Measurements from ENCODE around the gene GPR155. TPM values are rescaled to one million over a fixed set of nuclear protein-coding genes. Genes with fewer than 3 reads are reported as not detected.
"Not testable (repeated sequence)": the region's sequence is repeated elsewhere in the genome, so short reads cannot be mapped to it uniquely, and the experiment has no call there.

The GPR155 gene
- polyA plus RNA-seq, 12 donors, result 2.9 to 7.4 (median 5.0) TPM; not detected in 1

DNA sequence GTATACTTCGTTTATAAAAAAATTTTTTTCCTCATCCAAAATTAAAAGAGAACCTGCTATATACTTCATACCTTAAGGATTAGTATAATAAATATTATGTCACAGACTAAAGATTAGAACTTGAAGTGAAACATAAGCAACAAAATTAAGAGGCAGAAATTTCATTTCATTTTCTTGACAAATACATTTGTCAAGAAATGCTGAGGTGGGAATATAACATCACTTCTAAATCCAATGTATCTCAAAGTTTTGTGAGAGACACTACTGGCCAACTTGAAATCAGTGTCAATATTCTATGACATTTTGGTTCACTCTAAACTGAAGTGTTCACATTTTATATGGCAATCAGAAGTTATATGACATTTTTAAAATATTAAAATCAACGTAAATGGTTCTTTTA lies 47.5 kb downstream of the GPR155 start:
- DNase-seq, result no peak

- DNase-seq, result no peak
Observed at GRCh38 chr2:174438146-174438886, 48.5 kb downstream of the GPR155 start.

- no peak for DNase-seq
Observed at GRCh38 chr2:174436351-174436750, 50.5 kb downstream of the GPR155 start.

DNA sequence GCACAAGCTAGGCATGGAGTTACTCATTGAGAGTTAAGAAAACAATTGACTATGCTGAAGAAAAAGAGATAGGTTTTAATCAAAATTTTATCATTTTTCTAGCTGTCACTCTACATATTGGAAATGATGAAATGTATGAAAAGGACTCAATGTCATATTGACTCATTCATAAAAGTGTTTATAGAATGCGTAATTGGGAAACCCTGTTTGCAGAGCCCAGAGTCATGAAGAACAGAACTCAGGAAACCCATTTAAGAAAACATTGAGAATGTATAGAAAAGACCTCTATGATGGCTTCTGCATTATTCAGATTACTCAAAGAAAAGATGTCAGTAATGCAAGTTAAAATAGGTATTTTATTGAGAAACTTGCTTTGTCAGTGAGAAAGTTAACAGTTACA lies 54.9 kb downstream of the GPR155 start:
- DNase-seq, result no peak

DNA sequence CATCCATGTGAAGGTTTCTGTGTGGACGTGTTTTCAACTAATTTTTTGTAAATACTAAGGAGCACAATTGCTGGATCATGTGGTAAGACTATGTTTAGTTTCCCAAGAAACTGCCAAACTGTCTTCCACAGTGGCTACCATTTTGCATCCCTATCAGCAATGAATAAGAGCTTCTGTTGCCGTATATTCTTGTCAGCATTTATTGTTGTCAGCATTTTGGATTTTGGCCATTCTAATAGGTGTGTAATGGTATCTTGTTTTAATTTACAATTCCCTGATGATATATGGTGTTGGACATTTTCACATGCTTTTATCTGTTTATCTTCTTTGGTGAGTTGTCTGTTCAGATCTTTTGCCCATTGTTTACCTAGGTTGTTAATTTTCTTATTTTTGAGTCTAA lies 56.8 kb downstream of the GPR155 start:
- no peak for DNase-seq

- DNase-seq, result no peak
Observed at GRCh38 chr2:174428214-174428613, 58.6 kb downstream of the GPR155 start.

- no peak for DNase-seq
Observed at GRCh38 chr2:174412256-174412655, 74.6 kb downstream of the GPR155 start.

GRCh38 chr2:174410039-174410438 lies 76.8 kb downstream of the GPR155 start:
- not testable (repeated sequence) for DNase-seq

DNA sequence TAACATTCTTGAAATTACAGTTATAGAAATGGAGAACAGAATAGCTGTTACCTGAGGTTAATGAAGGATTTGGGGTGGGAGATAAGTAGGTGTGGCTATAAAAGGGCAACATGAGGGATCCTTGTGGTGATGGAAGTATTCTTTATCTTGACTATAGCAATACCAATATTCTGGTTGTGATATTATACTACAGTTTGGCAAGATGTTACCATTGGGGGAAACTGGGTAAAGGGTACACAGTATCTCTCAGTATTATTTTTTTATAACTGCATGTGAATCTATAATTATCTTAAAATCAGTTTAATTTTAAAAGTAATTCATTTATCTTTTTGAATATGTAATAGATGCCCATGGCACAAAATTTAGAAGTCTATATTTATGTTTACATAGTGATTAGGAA lies 83.2 kb downstream of the GPR155 start:
- DNase-seq, result no peak

DNA sequence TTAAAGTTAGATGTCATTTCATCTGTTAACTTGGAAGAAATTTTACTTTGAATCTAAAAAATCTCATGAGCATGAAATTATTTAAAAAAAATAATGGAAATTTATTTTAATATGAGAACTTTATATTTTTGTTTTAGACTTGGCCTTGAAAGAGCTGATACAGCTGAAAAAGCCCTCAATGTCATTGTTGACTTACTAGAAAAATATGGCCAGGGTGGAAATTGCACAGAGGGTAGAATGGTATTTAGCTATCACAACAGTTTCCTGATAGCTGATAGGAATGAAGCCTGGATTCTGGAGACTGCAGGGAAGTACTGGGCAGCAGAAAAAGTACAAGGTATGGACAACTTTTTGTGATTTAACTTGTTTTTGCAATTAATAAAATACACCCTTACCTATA lies 86.0 kb downstream of the GPR155 start:
- DNase-seq, result no peak

DNA sequence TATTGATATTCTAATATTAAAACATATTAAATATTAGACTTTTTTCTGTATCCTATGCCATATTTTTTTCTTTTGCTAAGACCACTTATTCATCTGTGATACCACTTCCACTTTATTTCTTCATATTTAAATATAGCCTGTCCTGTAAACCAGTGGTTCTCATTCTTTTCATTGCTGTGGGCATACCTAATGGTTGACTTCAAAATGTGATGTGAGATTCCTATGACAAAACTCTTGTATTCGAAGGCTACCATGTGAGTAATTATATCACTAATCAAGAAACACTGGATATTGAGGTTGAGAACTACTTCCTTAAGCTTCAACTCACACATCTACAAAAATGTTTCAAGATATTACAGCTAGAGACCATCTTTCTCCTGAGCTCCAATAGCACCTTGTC lies 87.7 kb downstream of the GPR155 start:
- no peak for DNase-seq

- DNase-seq, result no peak
Observed at GRCh38 chr2:174397773-174398172, 89.1 kb downstream of the GPR155 start.

DNA sequence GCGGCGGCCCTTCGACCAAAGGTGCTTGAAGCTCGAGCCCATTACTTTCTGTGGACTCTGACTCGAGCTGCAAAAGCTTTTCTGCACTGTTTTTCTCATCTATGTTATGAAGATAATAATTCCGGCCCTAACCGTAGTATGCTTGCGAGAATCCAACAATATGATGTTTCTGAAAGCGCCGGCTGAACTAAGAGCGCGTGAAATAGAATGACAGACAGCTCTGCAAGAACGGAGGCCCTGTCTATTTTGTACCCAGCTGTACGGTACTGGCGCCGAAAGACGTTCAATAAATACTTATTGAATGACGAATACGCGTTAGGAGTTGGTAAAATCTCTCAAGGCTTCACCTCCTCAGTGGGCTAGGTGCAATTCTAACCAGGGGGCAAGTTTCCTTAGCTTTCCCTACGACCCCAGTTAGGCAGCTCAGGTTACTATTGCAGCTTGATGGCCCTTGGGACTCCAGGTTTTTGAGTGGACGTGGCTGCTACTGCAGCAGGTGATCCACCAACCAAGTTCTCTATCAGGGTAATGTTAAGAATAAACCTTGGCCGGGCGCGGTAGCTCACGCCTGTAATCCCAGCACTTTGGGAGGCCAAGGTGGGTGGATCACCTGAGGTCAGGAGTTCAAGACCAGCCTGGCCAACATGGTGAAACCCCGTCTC lies 90.7 kb downstream of the GPR155 start:
- no peak for DNase-seq

DNA sequence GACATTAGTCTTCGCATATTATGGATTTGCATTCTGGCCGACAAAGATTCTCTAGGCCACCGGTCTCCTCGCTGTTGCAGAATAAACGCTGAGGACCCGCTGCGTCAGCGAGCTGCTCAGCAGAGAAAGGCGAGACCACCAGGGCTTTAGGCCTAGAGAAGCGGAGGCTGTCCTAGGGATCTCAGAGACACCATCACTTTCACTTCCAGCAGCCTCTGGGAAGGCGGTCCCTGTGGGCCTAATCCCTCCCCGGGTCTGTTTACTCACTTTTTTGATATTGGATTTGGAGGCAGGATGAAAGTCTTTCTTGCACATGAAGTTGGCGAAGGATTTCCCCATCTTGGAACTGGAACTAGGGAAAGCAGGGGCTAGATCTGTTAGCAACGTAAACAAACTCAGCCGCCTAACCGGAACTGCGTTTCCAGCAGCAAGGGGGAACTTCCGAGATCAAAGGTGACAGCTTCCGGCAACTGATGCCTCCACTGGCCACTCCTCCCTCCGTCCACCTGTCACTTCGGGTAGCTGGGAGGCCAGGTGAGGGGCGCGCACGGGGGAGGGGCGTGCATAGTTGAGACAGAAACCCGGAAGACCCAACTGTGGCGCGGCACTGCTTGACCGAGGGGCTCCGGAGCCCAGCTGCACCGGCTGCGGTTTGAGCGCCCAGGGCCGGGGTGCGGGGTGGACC lies 91.4 kb downstream of the GPR155 start, which contains the start of gene SCRN3:
Gene SCRN3 (plus strand): TSS at position 447 of the 685 bp plus-strand sequence. CDS start 2,554 bp downstream, outside the sequence.
- peak; percentile 88 for DNase-seq

DNA sequence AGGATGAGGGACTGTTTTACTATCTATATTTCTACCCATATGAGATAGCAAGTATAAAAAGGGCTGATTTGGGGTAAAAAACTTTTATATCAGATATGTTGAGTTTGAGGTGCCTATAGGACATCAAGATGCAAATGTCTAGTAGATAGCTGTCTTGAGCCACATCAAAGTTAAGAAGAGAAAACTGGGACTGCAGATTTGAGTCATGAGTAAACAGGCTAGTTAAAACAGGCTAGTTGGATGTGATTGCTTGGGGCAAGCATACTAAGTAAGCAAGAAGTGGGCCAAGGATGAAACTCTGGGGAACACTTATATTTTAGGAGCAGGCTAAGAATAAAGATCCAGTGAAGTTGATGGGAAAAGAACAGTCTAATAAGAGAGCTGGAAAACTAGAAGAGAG lies 94.1 kb downstream of the GPR155 start:
- no peak for DNase-seq

DNA sequence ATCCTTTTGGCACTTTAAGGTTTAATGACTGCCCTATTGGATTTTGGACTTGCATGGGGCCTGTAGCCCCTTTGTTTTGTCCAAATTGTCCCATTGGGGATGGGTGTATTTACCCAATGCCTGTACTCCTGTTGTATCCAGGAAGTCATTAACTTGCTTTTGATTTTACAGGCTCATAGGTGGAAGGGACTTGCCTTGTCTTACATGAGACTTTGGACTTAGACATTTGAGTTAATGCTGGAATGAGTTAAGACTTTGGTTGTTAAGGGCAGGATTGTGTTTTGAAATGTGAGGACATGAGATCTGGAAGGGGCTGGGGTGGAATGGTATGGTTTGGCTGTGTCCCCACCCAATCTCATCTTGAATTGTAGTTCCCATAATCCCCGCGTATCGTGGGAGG lies 96.5 kb downstream of the GPR155 start:
- DNase-seq, result not testable (repeated sequence)

- DNase-seq, result no peak
Observed at GRCh38 chr2:174389542-174389941, 97.3 kb downstream of the GPR155 start.

- DNase-seq, result not testable (repeated sequence)
Observed at GRCh38 chr2:174388706-174389105, 98.1 kb downstream of the GPR155 start.

- DNase-seq, result no peak
Observed at GRCh38 chr2:174385201-174385600, 101.6 kb downstream of the GPR155 start.

- no peak for DNase-seq
Observed at GRCh38 chr2:174383796-174384195, 103.0 kb downstream of the GPR155 start.

All from muscle of arm (tissue), 12 donors.